Neural progenitor cell (in vitro differentiated cells): ENCODE results near the gene UBXN6.

Experiments used
- EZH2 ChIP-seq: fragments of 200-600 bp; sonication (generic); IDR thresholded peaks from 2 replicates; pipeline ENCODE4 v1.6.1; 2017; ENCODE audit warnings: antibody characterized with exemption, mild to moderate bottlenecking, moderate library complexity
- EZH2phosphoT487 ChIP-seq: fragments of 200-600 bp; sonication (generic); IDR thresholded peaks from 2 replicates; pipeline ENCODE4 v1.6.1; 2017; ENCODE audit warnings: antibody characterized with exemption
- TF ChIP-seq, protein P1 (sequence below): fragments of 200-600 bp; sonication (generic); IDR thresholded peaks from 2 replicates; pipeline ENCODE4 v1.5.1; 2017; ENCODE audit warnings: antibody characterized with exemption, mild to moderate bottlenecking

GRCh38 chr19:4414800-4415321, 42.7 kb downstream of the UBXN6 start:
- TF ChIP-seq, protein P1, sequence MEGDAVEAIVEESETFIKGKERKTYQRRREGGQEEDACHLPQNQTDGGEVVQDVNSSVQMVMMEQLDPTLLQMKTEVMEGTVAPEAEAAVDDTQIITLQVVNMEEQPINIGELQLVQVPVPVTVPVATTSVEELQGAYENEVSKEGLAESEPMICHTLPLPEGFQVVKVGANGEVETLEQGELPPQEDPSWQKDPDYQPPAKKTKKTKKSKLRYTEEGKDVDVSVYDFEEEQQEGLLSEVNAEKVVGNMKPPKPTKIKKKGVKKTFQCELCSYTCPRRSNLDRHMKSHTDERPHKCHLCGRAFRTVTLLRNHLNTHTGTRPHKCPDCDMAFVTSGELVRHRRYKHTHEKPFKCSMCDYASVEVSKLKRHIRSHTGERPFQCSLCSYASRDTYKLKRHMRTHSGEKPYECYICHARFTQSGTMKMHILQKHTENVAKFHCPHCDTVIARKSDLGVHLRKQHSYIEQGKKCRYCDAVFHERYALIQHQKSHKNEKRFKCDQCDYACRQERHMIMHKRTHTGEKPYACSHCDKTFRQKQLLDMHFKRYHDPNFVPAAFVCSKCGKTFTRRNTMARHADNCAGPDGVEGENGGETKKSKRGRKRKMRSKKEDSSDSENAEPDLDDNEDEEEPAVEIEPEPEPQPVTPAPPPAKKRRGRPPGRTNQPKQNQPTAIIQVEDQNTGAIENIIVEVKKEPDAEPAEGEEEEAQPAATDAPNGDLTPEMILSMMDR = no peak
- TF ChIP-seq EZH2phosphoT487 = peak; percentile 39
- no peak for TF ChIP-seq EZH2
